Colonic mucosa (tissue), 4 donors: Measurements from ENCODE around the gene TMEM271. TPM values are rescaled to one million over a fixed set of nuclear protein-coding genes. Genes with fewer than 3 reads are reported as not detected.

ENCODE experiments used
- DNase-seq: peaks from one replicate; pipeline ENCODE4 v3.0.0-alpha.2; 2020
- H3K27ac ChIP-seq: fragments of 200-600 bp; one replicate; pipeline ENCODE4 v1.8.0; 2021
- H3K27me3 ChIP-seq: fragments of 200-600 bp; one replicate; pipeline ENCODE4 v1.8.0; 2021
- H3K36me3 ChIP-seq: fragments of 200-600 bp; one replicate; pipeline ENCODE4 v1.8.0; 2021
- H3K4me1 ChIP-seq: fragments of 200-600 bp; one replicate; pipeline ENCODE4 v1.8.0; 2021; ENCODE audit warnings: mild to moderate bottlenecking
- H3K4me3 ChIP-seq: fragments of 200-600 bp; one replicate; pipeline ENCODE4 v1.8.0; 2021
- H3K9ac ChIP-seq, 2 donors: one replicate each; pipeline ENCODE4 v1.7.0; 2013; ENCODE audit warnings: control low read depth in 2 of 2, low read depth in 2 of 2, low read length in 2 of 2
- H3K9me3 ChIP-seq: fragments of 200-600 bp; one replicate; pipeline ENCODE4 v1.8.0; 2021
- intact Hi-C: fragments of 100-400 bp; cut with DNase I; formaldehyde crosslinking; loops from one replicate; pipeline ENCODE4 v1.14.1; 2022
- total RNA-seq, 2 donors: library from RNA; stranded (reverse); fragmentation: NEBNext Ultra II Directional in 1 of 2; extraction: Animal tissue kit (Norgen Biotek cat#: 25700) in 1 of 2; gene quantifications; one replicate each; pipeline ENCODE4 v1.2.1, GENCODE V29; 2021
- TF ChIP-seq, protein P1 (sequence below): fragments of 200-600 bp; IDR thresholded peaks from one replicate; pipeline ENCODE4 v1.8.0; 2022; ENCODE audit warnings: antibody characterized with exemption, mild to moderate bottlenecking
- donor health status: healthy.
- donor health status: DM: no; HTN: no; CAD: no.
- donor health status: DM: no; HTN: no; CAD: no.

TMEM271 gene
- total RNA-seq, 2 donors from 2014 or later: not detected

DNA sequence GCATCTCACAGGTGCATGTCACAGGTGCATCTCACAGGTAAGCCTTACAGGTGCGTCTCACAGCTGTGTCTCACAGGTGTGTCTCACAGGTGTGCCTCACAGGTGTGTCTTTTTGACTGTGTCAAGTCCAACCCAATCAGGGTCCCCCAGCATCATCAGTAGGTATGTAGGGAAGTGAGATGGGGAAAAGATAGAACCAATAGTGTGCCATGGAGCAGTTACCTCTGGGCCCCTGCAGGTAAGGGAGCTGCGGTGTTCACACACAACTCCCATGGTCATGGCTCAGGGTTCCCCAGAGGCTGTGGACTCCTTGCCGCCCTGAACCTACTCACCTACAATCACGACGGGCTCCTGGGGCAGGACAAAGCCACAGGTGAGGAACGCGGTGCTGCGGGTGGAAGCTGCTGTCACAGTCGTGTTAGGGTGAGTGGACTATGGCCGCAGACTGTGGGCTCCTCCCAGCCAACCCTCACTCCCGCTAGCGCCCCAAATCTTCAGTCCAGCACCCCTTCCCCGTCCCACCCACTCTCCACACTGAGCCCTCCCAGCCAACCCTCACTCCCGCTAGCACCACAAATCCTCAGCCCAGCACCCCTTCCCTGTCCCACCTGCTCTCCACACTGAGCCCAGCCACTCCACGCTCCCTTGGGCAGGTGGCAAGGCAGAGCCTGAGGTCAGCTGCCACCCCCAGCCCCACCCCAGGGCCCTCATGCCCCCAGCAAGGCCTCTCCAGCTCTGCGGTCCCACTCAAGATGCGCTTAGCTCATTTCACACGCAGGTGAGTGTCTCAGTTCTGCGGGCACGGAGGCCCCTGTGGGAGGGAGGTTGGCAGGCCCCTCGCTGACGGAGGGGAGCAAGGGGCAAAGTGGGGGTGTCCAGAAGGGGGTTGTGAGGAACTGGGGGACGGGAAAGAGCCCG, 47.2 kb upstream of the TMEM271 start:
- Histone ChIP-seq H3K9me3 (no peaks in the 10 kb centered on the region), H3K27me3 (no peaks in the 10 kb centered on the region), H3K27ac (no peak overlapping the region), H3K9ac (no peak overlapping the region), H3K36me3 (no peaks in the 10 kb centered on the region), H3K4me3 (no peak overlapping the region), H3K4me1 (no peaks in the 10 kb centered on the region)
- TF ChIP-seq, protein P1, sequence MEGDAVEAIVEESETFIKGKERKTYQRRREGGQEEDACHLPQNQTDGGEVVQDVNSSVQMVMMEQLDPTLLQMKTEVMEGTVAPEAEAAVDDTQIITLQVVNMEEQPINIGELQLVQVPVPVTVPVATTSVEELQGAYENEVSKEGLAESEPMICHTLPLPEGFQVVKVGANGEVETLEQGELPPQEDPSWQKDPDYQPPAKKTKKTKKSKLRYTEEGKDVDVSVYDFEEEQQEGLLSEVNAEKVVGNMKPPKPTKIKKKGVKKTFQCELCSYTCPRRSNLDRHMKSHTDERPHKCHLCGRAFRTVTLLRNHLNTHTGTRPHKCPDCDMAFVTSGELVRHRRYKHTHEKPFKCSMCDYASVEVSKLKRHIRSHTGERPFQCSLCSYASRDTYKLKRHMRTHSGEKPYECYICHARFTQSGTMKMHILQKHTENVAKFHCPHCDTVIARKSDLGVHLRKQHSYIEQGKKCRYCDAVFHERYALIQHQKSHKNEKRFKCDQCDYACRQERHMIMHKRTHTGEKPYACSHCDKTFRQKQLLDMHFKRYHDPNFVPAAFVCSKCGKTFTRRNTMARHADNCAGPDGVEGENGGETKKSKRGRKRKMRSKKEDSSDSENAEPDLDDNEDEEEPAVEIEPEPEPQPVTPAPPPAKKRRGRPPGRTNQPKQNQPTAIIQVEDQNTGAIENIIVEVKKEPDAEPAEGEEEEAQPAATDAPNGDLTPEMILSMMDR: no peak
- DNase-seq: no peak
- intact Hi-C loops: no loop called here

DNA sequence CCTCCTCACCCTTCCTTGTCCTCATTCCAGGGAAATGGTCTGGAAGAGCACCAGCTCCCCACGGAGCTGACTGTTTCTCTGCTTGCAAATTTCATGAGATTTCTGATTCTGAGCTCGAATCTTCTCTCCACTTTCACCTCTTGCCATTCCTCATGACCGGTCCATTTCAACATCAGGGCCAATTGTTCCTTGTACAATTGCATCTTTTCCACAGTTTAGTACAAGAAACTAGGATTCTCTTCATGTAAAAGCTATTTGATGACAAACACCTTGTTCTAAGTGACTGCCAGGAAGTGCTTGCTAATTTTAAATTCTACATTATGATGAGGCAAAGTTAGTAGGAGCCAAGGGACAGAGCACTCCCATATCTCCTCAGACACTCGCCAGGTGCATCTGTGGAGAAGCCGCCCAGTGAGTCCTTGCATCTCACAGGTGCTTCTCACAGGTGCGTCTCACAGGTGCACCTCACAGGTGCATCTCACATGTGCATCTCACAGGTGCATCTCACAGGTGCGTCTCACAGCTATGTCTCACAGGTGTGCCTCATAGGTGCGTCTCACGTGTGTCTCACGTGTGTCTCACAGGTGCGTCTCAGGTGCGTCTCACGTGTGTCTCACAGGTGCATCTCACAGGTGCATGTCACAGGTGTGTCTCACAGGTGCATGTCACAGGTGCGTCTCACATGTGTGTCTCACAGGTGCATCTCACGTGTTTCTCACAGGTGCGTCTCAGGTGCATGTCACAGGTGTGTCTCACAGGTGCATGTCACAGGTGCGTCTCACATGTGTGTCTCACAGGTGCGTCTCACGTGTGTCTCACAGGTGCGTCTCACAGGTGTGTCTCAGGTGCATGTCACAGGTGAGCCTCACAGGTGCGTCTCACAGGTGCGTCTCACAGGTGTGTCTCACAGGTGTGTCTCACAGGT, 46.2 kb upstream of the TMEM271 start:
- TF ChIP-seq, protein P1: no peak
- DNase-seq: no peak
- Histone ChIP-seq H3K4me1 (no peaks in the 10 kb centered on the region), H3K27ac (no peak overlapping the region), H3K9ac (no peak overlapping the region), H3K4me3 (no peak overlapping the region), H3K36me3 (no peaks in the 10 kb centered on the region), H3K27me3 (no peaks in the 10 kb centered on the region), H3K9me3 (no peaks in the 10 kb centered on the region)
- intact Hi-C loops: no loop called here

GRCh38 chr4:621296-622070, 45.4 kb upstream of the TMEM271 start:
- DNase-seq: no peak
- Histone ChIP-seq H3K27me3 (no peaks in the 10 kb centered on the region), H3K27ac (no peak overlapping the region), H3K9me3 (no peaks in the 10 kb centered on the region), H3K9ac (no peak overlapping the region), H3K4me1 (no peaks in the 10 kb centered on the region), H3K4me3 (no peak overlapping the region), H3K36me3 (no peaks in the 10 kb centered on the region)
- TF ChIP-seq, protein P1: no peak
- intact Hi-C loops: no loop called here

GRCh38 chr4:620851-621261, 44.8 kb upstream of the TMEM271 start:
- Histone ChIP-seq H3K27me3 (no peaks in the 10 kb centered on the region), H3K36me3 (no peaks in the 10 kb centered on the region)

More at GRCh38 chr4:620851-621261, 44.8 kb upstream of the TMEM271 start:
- DNase-seq: no peak
- Histone ChIP-seq H3K4me1 (no peaks in the 10 kb centered on the region), H3K9me3 (no peaks in the 10 kb centered on the region), H3K4me3 (no peak overlapping the region), H3K27ac (no peak overlapping the region), H3K9ac (no peak overlapping the region)
- intact Hi-C loops: no loop called here
- TF ChIP-seq, protein P1: no peak
